Measurements from ENCODE around the gene MYO3B.

The MYO3B gene

DNA sequence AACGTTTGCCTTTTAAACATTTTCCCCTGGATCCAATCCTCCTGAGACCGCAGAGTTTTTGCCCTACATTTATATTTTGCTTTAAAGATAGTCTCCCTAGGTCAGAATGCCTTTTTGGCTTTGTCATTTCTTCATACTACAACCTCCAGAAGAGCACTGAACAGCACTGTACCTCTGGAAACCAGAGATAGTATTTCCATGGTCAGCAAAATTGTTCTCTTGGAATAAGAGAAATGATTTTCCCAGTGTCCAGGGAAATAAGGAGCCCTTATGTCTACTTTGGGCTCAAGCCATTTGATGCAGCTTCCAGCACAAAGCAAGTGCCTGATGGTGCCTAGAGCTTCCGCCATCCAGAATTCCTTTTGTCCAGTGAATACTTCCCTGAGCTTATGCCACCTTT, 461.7 kb downstream of the MYO3B start:
- Histone ChIP-seq H3K27ac (ENCODE audit: low read depth, low read length) (no peak overlapping the region), H3K9me3 (ENCODE audit: insufficient read depth, low read length) (no peaks in the 10 kb centered on the region), H3K9ac (ENCODE audit: low read length) (no peak overlapping the region), H2AFZ (ENCODE audit: low read depth, low read length, severe bottlenecking) (no peak overlapping the region), H3K27me3 (ENCODE audit: low read length) (no peaks in the 10 kb centered on the region), H3K36me3 (ENCODE audit: low read length) (no peaks in the 10 kb centered on the region), H3F3A (ENCODE audit: insufficient read depth) (no peaks in the 10 kb centered on the region), H3K4me2 (ENCODE audit: low read depth, low read length, poor library complexity, severe bottlenecking) (no peak overlapping the region), H3K79me2 (ENCODE audit: insufficient read depth, low read length) (no peaks in the 10 kb centered on the region), H3K4me3 (ENCODE audit: insufficient read depth, low read length, poor library complexity, severe bottlenecking) (no peak overlapping the region), H3K9me2 (replicated peaks; ENCODE audit: insufficient read depth, low read length) (no peaks in the 10 kb centered on the region), H4K20me1 (ENCODE audit: low read depth, low read length) (no peaks in the 10 kb centered on the region)
- TF ChIP-seq EZH2phosphoT487 (conservative IDR thresholded peaks at IDR 0.05; ENCODE audit: low read length): no peak
- TF ChIP-seq, protein P1, sequence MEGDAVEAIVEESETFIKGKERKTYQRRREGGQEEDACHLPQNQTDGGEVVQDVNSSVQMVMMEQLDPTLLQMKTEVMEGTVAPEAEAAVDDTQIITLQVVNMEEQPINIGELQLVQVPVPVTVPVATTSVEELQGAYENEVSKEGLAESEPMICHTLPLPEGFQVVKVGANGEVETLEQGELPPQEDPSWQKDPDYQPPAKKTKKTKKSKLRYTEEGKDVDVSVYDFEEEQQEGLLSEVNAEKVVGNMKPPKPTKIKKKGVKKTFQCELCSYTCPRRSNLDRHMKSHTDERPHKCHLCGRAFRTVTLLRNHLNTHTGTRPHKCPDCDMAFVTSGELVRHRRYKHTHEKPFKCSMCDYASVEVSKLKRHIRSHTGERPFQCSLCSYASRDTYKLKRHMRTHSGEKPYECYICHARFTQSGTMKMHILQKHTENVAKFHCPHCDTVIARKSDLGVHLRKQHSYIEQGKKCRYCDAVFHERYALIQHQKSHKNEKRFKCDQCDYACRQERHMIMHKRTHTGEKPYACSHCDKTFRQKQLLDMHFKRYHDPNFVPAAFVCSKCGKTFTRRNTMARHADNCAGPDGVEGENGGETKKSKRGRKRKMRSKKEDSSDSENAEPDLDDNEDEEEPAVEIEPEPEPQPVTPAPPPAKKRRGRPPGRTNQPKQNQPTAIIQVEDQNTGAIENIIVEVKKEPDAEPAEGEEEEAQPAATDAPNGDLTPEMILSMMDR (IDR thresholded peaks at IDR 0.05; ENCODE audit: insufficient read depth, low read length, poor library complexity, severe bottlenecking): no peak

DNA sequence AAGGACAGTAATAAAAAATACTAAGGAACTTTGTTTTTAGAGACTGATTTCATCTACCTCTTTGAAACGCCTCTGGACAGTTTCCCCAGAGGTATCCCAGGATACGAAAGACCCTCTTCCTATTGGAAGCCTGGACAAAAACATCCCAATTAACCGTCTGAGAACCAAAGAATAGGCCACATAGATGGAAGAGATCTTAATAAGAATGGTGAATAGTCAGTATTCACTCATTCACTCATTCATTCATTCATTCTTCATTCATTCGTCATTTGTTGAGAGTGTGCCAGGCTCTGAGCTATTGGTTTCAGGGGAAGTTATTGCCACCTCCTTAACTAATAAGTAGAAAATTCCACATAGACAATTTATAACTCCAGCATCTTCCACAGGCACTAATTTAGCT, 464.0 kb downstream of the MYO3B start:
- Histone ChIP-seq H2AFZ (ENCODE audit: low read depth, low read length, severe bottlenecking) (no peak overlapping the region), H3K9me2 (replicated peaks; ENCODE audit: insufficient read depth, low read length) (no peaks in the 10 kb centered on the region), H3K79me2 (ENCODE audit: insufficient read depth, low read length) (no peaks in the 10 kb centered on the region), H3K4me3 (ENCODE audit: insufficient read depth, low read length, poor library complexity, severe bottlenecking) (no peak overlapping the region), H3K27ac (ENCODE audit: low read depth, low read length) (no peak overlapping the region), H4K20me1 (ENCODE audit: low read depth, low read length) (no peaks in the 10 kb centered on the region), H3F3A (ENCODE audit: insufficient read depth) (no peaks in the 10 kb centered on the region), H3K9ac (ENCODE audit: low read length) (no peak overlapping the region), H3K27me3 (ENCODE audit: low read length) (no peaks in the 10 kb centered on the region), H3K36me3 (ENCODE audit: low read length) (no peaks in the 10 kb centered on the region), H3K9me3 (ENCODE audit: insufficient read depth, low read length) (no peaks in the 10 kb centered on the region), H3K4me2 (ENCODE audit: low read depth, low read length, poor library complexity, severe bottlenecking) (no peak overlapping the region)
- TF ChIP-seq EZH2phosphoT487 (conservative IDR thresholded peaks at IDR 0.05; ENCODE audit: low read length): no peak
- TF ChIP-seq, protein P1 (IDR thresholded peaks at IDR 0.05; ENCODE audit: insufficient read depth, low read length, poor library complexity, severe bottlenecking): no peak

DNA sequence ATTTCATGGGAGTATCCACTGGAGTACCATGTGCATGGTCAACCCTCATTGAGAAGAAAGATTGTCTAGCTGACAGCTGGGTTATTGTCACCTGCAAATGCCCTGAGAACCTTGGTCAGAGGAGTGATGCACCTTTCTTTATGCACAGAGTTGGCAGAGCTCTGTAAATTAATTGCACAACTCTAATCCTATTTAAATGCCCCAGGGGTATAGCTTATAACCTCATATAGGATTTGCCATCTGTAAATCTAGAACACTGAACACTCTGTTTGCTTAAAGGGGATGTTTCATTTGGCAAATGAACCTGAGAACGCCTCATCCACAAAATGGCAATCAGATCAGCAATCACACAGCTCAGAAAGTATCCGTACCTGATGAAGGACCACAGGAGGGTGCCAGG, 465.4 kb downstream of the MYO3B start:
- H3K4me3 ChIP-seq (ENCODE audit: insufficient read depth, low read length, poor library complexity, severe bottlenecking): no peak overlapping the region
- no peak overlapping the region for H3K27ac ChIP-seq (ENCODE audit: low read depth, low read length)
- H4K20me1 ChIP-seq (ENCODE audit: low read depth, low read length): no peaks in the 10 kb centered on the region
- no peaks in the 10 kb centered on the region for H3F3A ChIP-seq (ENCODE audit: insufficient read depth)
- no peaks in the 10 kb centered on the region for H3K27me3 ChIP-seq (ENCODE audit: low read length)
- no peak overlapping the region for H3K4me2 ChIP-seq (ENCODE audit: low read depth, low read length, poor library complexity, severe bottlenecking)
- no peak overlapping the region for H3K9ac ChIP-seq (ENCODE audit: low read length)
- H3K36me3 ChIP-seq (ENCODE audit: low read length): no peaks in the 10 kb centered on the region
- H3K9me3 ChIP-seq (ENCODE audit: insufficient read depth, low read length): no peaks in the 10 kb centered on the region
- H3K9me2 ChIP-seq (replicated peaks; ENCODE audit: insufficient read depth, low read length): no peaks in the 10 kb centered on the region
- H2AFZ ChIP-seq (ENCODE audit: low read depth, low read length, severe bottlenecking): no peak overlapping the region
- no peaks in the 10 kb centered on the region for H3K79me2 ChIP-seq (ENCODE audit: insufficient read depth, low read length)
- TF ChIP-seq, protein P1 (IDR thresholded peaks at IDR 0.05; ENCODE audit: insufficient read depth, low read length, poor library complexity, severe bottlenecking): no peak
- TF ChIP-seq EZH2phosphoT487 (conservative IDR thresholded peaks at IDR 0.05; ENCODE audit: low read length): no peak

Measured in SU-DHL-6 (cell line).